IMR-90 (cell line): Measurements from ENCODE around the gene CDK5RAP3. TPM values are rescaled to one million over a fixed set of nuclear protein-coding genes. Genes with fewer than 3 reads are reported as not detected.

Experiments
- ATAC-seq: fragments of 200-7000 bp; cut with Tn5 transposase; 2 replicates; pipeline ENCODE4 v1.9.1; 2020; ENCODE audit warnings: low read depth, mild to moderate bottlenecking, moderate library complexity
- BruUV-seq: library from RNA; stranded (reverse); fragments of 400-500 nt; replicated peaks from 2 replicates; lab custom pipeline; 2021; lab: Mats Ljungman, UMichigan
- CTCF ChIA-PET: fragments of 300-600 bp; formaldehyde crosslinking; extraction: SDS; loops from one replicate; lab custom pipeline; 2021; ENCODE audit warnings: antibody characterized with exemption; lab: Yijun Ruan, JAX
- POLR2A ChIA-PET: fragments of 300-600 bp; sonication (Branson Sonifier 250); formaldehyde crosslinking; loops from one replicate; lab custom pipeline; 2022; ENCODE audit warnings: antibody characterized with exemption; ENCODE audit not compliant: unreplicated experiment; lab: Charles Lee
- DNase-seq: peaks from one replicate; pipeline ENCODE4 v3.0.0; 2013
- H2AFZ ChIP-seq: replicated peaks from 2 replicates; pipeline ENCODE3; 2013; ENCODE audit warnings: low read length, mild to moderate bottlenecking; ENCODE audit not compliant: poor library complexity
- H2AK5ac ChIP-seq: 2 replicates; pipeline ENCODE4 v1.6.1; 2013; ENCODE audit warnings: low read depth, low read length, inconsistent platforms
- H2AK9ac ChIP-seq: replicated peaks from 2 replicates; pipeline ENCODE3; 2013; ENCODE audit warnings: mild to moderate bottlenecking, low read depth, low read length, moderate library complexity; ENCODE audit not compliant: poor library complexity
- H2BK120ac ChIP-seq: 2 replicates; pipeline ENCODE4 v1.6.1; 2013; ENCODE audit warnings: low read depth, low read length, inconsistent platforms
- H2BK15ac ChIP-seq: 3 replicates; pipeline ENCODE4 v1.6.1; 2013; ENCODE audit warnings: low read depth, low read length, inconsistent platforms
- H2BK20ac ChIP-seq: 2 replicates; pipeline ENCODE4 v1.6.1; 2013; ENCODE audit warnings: low read depth, mild to moderate bottlenecking, inconsistent platforms, low read length, moderate library complexity
- H2BK5ac ChIP-seq: 2 replicates; pipeline ENCODE4 v1.6.1; 2013; ENCODE audit warnings: mild to moderate bottlenecking, low read depth, low read length, inconsistent platforms; ENCODE audit not compliant: poor library complexity, severe bottlenecking
- H3K14ac ChIP-seq: replicated peaks from 2 replicates; pipeline ENCODE4 v1.6.1; 2013; ENCODE audit warnings: low read depth, low read length, inconsistent platforms
- H3K18ac ChIP-seq: 2 replicates; pipeline ENCODE4 v1.6.1; 2013; ENCODE audit warnings: low read depth, low read length, control low read depth
- H3K23ac ChIP-seq: 2 replicates; pipeline ENCODE4 v1.6.1; 2013; ENCODE audit warnings: low read depth, low read length, inconsistent platforms
- H3K27ac ChIP-seq: 2 replicates; pipeline ENCODE4 v1.5.1; 2013; ENCODE audit warnings: mild to moderate bottlenecking, control low read depth, low read length; ENCODE audit not compliant: insufficient read depth
- H3K27me3 ChIP-seq: 2 replicates; pipeline ENCODE4 v1.6.1; 2013; ENCODE audit warnings: low read length; ENCODE audit not compliant: control insufficient read depth, insufficient read depth
- H3K36me3 ChIP-seq: 2 replicates; pipeline ENCODE4 v1.6.1; 2013; ENCODE audit warnings: low read length, mixed read lengths; ENCODE audit not compliant: control insufficient read depth, insufficient read depth
- H3K4ac ChIP-seq: 2 replicates; pipeline ENCODE4 v1.6.1; 2013; ENCODE audit warnings: low read depth, low read length, inconsistent platforms
- H3K4me1 ChIP-seq: 2 replicates; pipeline ENCODE4 v1.6.1; 2013; ENCODE audit warnings: low read length, mixed read lengths; ENCODE audit not compliant: control insufficient read depth, insufficient read depth
- H3K4me2 ChIP-seq: 2 replicates; pipeline ENCODE4 v1.6.1; 2013; ENCODE audit warnings: low read depth, mild to moderate bottlenecking, control low read depth, low read length, moderate library complexity
- H3K4me3 ChIP-seq: 2 replicates; pipeline ENCODE4 v1.5.1; 2013; ENCODE audit warnings: low read depth, mild to moderate bottlenecking, control low read depth, low read length, moderate library complexity; ENCODE audit not compliant: insufficient read depth
- H3K56ac ChIP-seq: 2 replicates; pipeline ENCODE4 v1.6.1; 2013; ENCODE audit warnings: low read length, inconsistent platforms; ENCODE audit not compliant: insufficient read depth; ENCODE audit errors: extremely low read depth
- H3K79me1 ChIP-seq, 2 experiments: 2 replicates each; pipeline ENCODE4 v1.6.1; 2013; ENCODE audit warnings: low read length in 2 of 2, inconsistent platforms in 1 of 2, low read depth in 1 of 2
- H3K9ac ChIP-seq: 2 replicates; pipeline ENCODE4 v1.6.1; 2013; ENCODE audit warnings: low read depth, low read length, control low read depth
- H3K9me1 ChIP-seq: 2 replicates; pipeline ENCODE4 v1.6.1; 2013; ENCODE audit warnings: low read length, inconsistent platforms; ENCODE audit not compliant: insufficient read depth
- H3K9me3 ChIP-seq: 2 replicates; pipeline ENCODE4 v1.6.1; 2013; ENCODE audit warnings: low read length; ENCODE audit not compliant: control insufficient read depth, insufficient read depth
- H4K20me1 ChIP-seq: 2 replicates; pipeline ENCODE4 v1.6.1; 2013; ENCODE audit warnings: low read length, inconsistent platforms; ENCODE audit not compliant: insufficient read depth
- H4K5ac ChIP-seq: 2 replicates; pipeline ENCODE4 v1.6.1; 2013; ENCODE audit warnings: mild to moderate bottlenecking, low read depth, low read length, control low read depth
- H4K8ac ChIP-seq, 2 experiments: 2 replicates each; pipeline ENCODE4 v1.6.1; 2013; ENCODE audit warnings: low read depth in 2 of 2, low read length in 2 of 2, control low read depth in 1 of 2, inconsistent platforms in 1 of 2
- H4K91ac ChIP-seq: 2 replicates; pipeline ENCODE4 v1.6.1; 2013; ENCODE audit warnings: low read depth, low read length, inconsistent platforms; ENCODE audit not compliant: insufficient read depth
- BHLHE40 ChIP-seq: fragments of 150-350 bp; IDR thresholded peaks from 2 replicates; pipeline ENCODE4 v1.6.1; 2016; ENCODE audit warnings: mild to moderate bottlenecking, low read depth, low read length
- CEBPB ChIP-seq: IDR thresholded peaks from 2 replicates; pipeline ENCODE4 v1.6.1; 2012; ENCODE audit warnings: low read depth, low read length, improper control_type of control experiment
- CHD1 ChIP-seq: IDR thresholded peaks from 2 replicates; pipeline ENCODE4 v1.6.1; 2012; ENCODE audit warnings: low read depth, low read length, improper control_type of control experiment
- CTCF ChIP-seq: conservative IDR thresholded peaks from 2 replicates; pipeline ENCODE4 v1.5.1; 2012; ENCODE audit warnings: mild to moderate bottlenecking, low read depth, low read length, improper control_type of control experiment
- FOS ChIP-seq: fragments of 150-350 bp; IDR thresholded peaks from 2 replicates; pipeline ENCODE4 v1.6.1; 2016; ENCODE audit warnings: low read depth, low read length
- MAFK ChIP-seq: IDR thresholded peaks from 2 replicates; pipeline ENCODE4 v1.6.1; 2012; ENCODE audit warnings: low read depth, low read length, improper control_type of control experiment
- MAZ ChIP-seq: IDR thresholded peaks from 2 replicates; pipeline ENCODE4 v1.6.1; 2012; ENCODE audit warnings: low read depth, mild to moderate bottlenecking, low read length, improper control_type of control experiment, moderate library complexity, borderline replicate concordance
- MXI1 ChIP-seq: IDR thresholded peaks from 2 replicates; pipeline ENCODE4 v1.6.1; 2012; ENCODE audit warnings: low read depth, mild to moderate bottlenecking, low read length, moderate library complexity, borderline replicate concordance
- NFE2L2 ChIP-seq: fragments of 150-350 bp; IDR thresholded peaks from 2 replicates; pipeline ENCODE4 v1.6.1; 2016; ENCODE audit warnings: low read depth, mild to moderate bottlenecking, low read length
- POLR2A ChIP-seq: IDR thresholded peaks from 2 replicates; pipeline ENCODE4 v1.6.1; 2012; ENCODE audit warnings: mild to moderate bottlenecking, low read depth, low read length
- RAD21 ChIP-seq: IDR thresholded peaks from 2 replicates; pipeline ENCODE4 v1.6.1; 2012; ENCODE audit warnings: low read length, improper control_type of control experiment
- RCOR1 ChIP-seq: IDR thresholded peaks from 2 replicates; pipeline ENCODE4 v1.6.1; 2012; ENCODE audit warnings: mild to moderate bottlenecking, low read length, improper control_type of control experiment; ENCODE audit not compliant: insufficient replicate concordance
- RFX5 ChIP-seq: IDR thresholded peaks from 2 replicates; pipeline ENCODE4 v1.8.0; 2012; ENCODE audit warnings: low read depth, mild to moderate bottlenecking, low read length, moderate library complexity
- SMC3 ChIP-seq: fragments of 150-350 bp; IDR thresholded peaks from 2 replicates; pipeline ENCODE4 v1.6.1; 2016; ENCODE audit warnings: low read depth, mild to moderate bottlenecking, antibody characterized with exemption, low read length, moderate library complexity
- WGBS, 2 experiments: methylation state at CpG; one replicate each; pipeline versions ENCODE4 v1.1.5 to v1.1.7; 2013; ENCODE audit warnings: missing lambda C conversion rate in 2 of 2; ENCODE audit not compliant: insufficient read length in 1 of 2; ENCODE audit errors: extremely low coverage in 2 of 2; 5-methylcytosine and 5-hydroxymethylcytosine counted together
- dilution Hi-C: fragments of 300-500 bp; cut with HindIII; formaldehyde crosslinking; loops from one replicate; pipeline ENCODE4 v1.14.3; 2018; ENCODE audit warnings: low sequenced_read_pairs; ENCODE audit not compliant: unreplicated experiment
- in situ Hi-C: fragments of 300-500 bp; cut with MboI; formaldehyde crosslinking; loops from 3 replicates; pipeline ENCODE4 v1.14.3; 2019; ENCODE audit warnings: low sequenced_read_pairs, inconsistent platforms, mixed read lengths
- intact Hi-C: fragments of 100-400 bp; cut with micrococcal nuclease; formaldehyde crosslinking; loops from 2 replicates; pipeline ENCODE4 v1.10.0; 2022
- polyA plus RNA-seq, 3 experiments: library from polyadenylated mRNA; depleted of rRNA; stranded (reverse); fragments of >200 nt; gene quantifications; 2 replicates each; pipeline ENCODE4 v1.2.3, GENCODE V29; 2012; ENCODE audit warnings: low replicate concordance in 1 of 3
- total RNA-seq: library from RNA; depleted of rRNA; stranded (reverse); fragments of >200 nt; gene quantifications from 2 replicates; pipeline ENCODE4 v1.2.3, GENCODE V29; 2012
- TF ChIP-seq, protein P1 (sequence below): fragments of 150-350 bp; IDR thresholded peaks from 2 replicates; pipeline ENCODE4 v1.6.1; 2016; ENCODE audit warnings: low read depth, mild to moderate bottlenecking, low read length, moderate library complexity, borderline replicate concordance
- TF ChIP-seq, protein P2 (sequence below): fragments of 150-350 bp; IDR thresholded peaks from 2 replicates; pipeline ENCODE4 v1.6.1; 2017; ENCODE audit warnings: mild to moderate bottlenecking, antibody characterized with exemption, low read length, low read depth

Gene CDK5RAP3
- total and polyA plus RNA-seq, 2 of the 4 experiments (the other 2 are of a cell fraction), result 75.3 to 153 TPM

- CTCF ChIA-PET, result interaction anchor here (0.8 to 1.1 kb wide), 2 partner anchors 13 to 32 kb away, joined by 3 read pairs; partner anchors contain the start of gene CDK5RAP3
- DNase-seq, result no peak
- no peaks in the 10 kb centered on the region for H3K9me3 ChIP-seq
- peak overlapping the region; percentile 26; the same call in 1 of the 2 replicates for H3K4me2 ChIP-seq
- H3K14ac ChIP-seq, result peak overlapping the region; percentile 91
- dilution Hi-C loops (no loop called here), in situ Hi-C loops (no loop called here), intact Hi-C loops (no loop called here)
- peak overlapping the region; percentile 97 for H3K4ac ChIP-seq
- H2AFZ ChIP-seq, result peak overlapping the region; percentile 86
- peak overlapping the region; percentile 99 for H2BK20ac ChIP-seq
- peaks cover 14% of the 10 kb centered on the region for H3K4me1 ChIP-seq
- peak overlapping the region; percentile 92 for H2BK120ac ChIP-seq
- no peaks in the 10 kb centered on the region for H3K27me3 ChIP-seq
- H3K9ac ChIP-seq, result peak overlapping the region; percentile 46; the same call in 1 of the 2 replicates
- peak overlapping the region; percentile 43 for H2AK9ac ChIP-seq
- H3K23ac ChIP-seq, result peak overlapping the region; percentile 52; the same call in 1 of the 2 replicates
- H3K79me1 ChIP-seq, result no peaks in the 10 kb centered on the region
- WGBS, 2 experiments, result 20% methylated on average over 2 of the region's 7 CpGs; no CpG with 5 or more reads in 1 of the 2 experiments
- no peak for TF ChIP-seq RAD21
- TF ChIP-seq FOS, result no peak
- TF ChIP-seq, protein P1, sequence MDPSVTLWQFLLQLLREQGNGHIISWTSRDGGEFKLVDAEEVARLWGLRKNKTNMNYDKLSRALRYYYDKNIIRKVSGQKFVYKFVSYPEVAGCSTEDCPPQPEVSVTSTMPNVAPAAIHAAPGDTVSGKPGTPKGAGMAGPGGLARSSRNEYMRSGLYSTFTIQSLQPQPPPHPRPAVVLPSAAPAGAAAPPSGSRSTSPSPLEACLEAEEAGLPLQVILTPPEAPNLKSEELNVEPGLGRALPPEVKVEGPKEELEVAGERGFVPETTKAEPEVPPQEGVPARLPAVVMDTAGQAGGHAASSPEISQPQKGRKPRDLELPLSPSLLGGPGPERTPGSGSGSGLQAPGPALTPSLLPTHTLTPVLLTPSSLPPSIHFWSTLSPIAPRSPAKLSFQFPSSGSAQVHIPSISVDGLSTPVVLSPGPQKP, result no peak
- TF ChIP-seq POLR2A, result no peak
- TF ChIP-seq CEBPB, result no peak
- no peak for TF ChIP-seq RCOR1
- TF ChIP-seq MAZ, result no peak
- TF ChIP-seq MAFK, result no peak
- TF ChIP-seq NFE2L2, result no peak
- TF ChIP-seq SMC3, result no peak
- no peak for TF ChIP-seq BHLHE40
- TF ChIP-seq, protein P2, sequence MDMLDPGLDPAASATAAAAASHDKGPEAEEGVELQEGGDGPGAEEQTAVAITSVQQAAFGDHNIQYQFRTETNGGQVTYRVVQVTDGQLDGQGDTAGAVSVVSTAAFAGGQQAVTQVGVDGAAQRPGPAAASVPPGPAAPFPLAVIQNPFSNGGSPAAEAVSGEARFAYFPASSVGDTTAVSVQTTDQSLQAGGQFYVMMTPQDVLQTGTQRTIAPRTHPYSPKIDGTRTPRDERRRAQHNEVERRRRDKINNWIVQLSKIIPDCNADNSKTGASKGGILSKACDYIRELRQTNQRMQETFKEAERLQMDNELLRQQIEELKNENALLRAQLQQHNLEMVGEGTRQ, result no peak
- TF ChIP-seq CTCF, result no peak
- no peak for TF ChIP-seq MXI1
- TF ChIP-seq RFX5, result no peak
- TF ChIP-seq CHD1, result no peak
- POLR2A ChIA-PET, result interaction anchor here (1.3 kb wide), 1 partner anchor 13 kb away, joined by 3 read pairs; no protein-coding TSS in a partner anchor
- H3K4me3 ChIP-seq, result no peak overlapping the region
- H4K20me1 ChIP-seq, result no peaks in the 10 kb centered on the region
- H4K8ac ChIP-seq, result peak overlapping the region; percentile 97 to 99
- H3K27ac ChIP-seq, result peak overlapping the region; percentile 88
- H2BK5ac ChIP-seq, result peak overlapping the region; percentile 98
- H4K91ac ChIP-seq, result peak overlapping the region; percentile 96
- H3K36me3 ChIP-seq, result no peaks in the 10 kb centered on the region
- H2BK15ac ChIP-seq, result peak overlapping the region; percentile 83
- peak overlapping the region; percentile 100 for H4K5ac ChIP-seq
- H2AK5ac ChIP-seq, result peak overlapping the region; percentile 90
- peaks cover 14% of the 10 kb centered on the region for H3K9me1 ChIP-seq
- peak overlapping the region; percentile 84 for H3K56ac ChIP-seq
- peak; percentile 33 for ATAC-seq
- BruUV-seq, result no TSS peak
- H3K18ac ChIP-seq, result peak overlapping the region; percentile 100
These were observed 32.1 kb downstream of the CDK5RAP3 start for GRCh38 chr17:48002916-48003416.
